A549 (cell line): ENCODE measurements around the gene GRID1. TPM values are rescaled to one million over a fixed set of nuclear protein-coding genes. Genes with fewer than 3 reads are reported as not detected.

Source experiments
- ATAC-seq, 2 experiments: fragments of 200-7000 bp in 1 of 2; fragments of >200 bp in 1 of 2; cut with Nextera tagmentation in 1 of 2; cut with Tn5 transposase in 1 of 2; 3 replicates each; pipeline versions ENCODE4 v1.8.0 to v1.9.1; 2018 to 2020; ENCODE audit warnings: mild to moderate bottlenecking in 1 of 2, moderate library complexity in 1 of 2
- CTCF ChIA-PET: fragments of 300-600 bp; sonication (Branson Sonifier 250); formaldehyde crosslinking; extraction: SDS; loops from one replicate; lab custom pipeline; 2021; ENCODE audit warnings: antibody characterized with exemption, inconsistent platforms; lab: Yijun Ruan, JAX
- POLR2A ChIA-PET: fragments of 350-600 bp; formaldehyde crosslinking; extraction: SDS; loops from one replicate; lab custom pipeline; 2021; ENCODE audit warnings: antibody characterized with exemption, inconsistent platforms; lab: Yijun Ruan, JAX
- DNase-seq, 2 experiments: peaks; one replicate each; pipeline versions ENCODE4 v3.0.0 to v3.0.0-alpha.2; 2011 to 2016; ENCODE audit warnings: low read depth in 1 of 2, low spot score in 1 of 2
- FAIRE-seq: peaks from 2 replicates; lab custom pipeline; 2011; peaks lifted over from hg19 to GRCh38; lab: Jason Lieb, UNC
- H3K27ac ChIP-seq, 2 experiments: fragments of >200 bp; sonication (Bioruptor Twin); formaldehyde crosslinking; 3 replicates each; pipeline ENCODE4 v1.5.1; 2016 to 2017
- H3K4me1 ChIP-seq: fragments of >200 bp; sonication (Bioruptor Twin); formaldehyde crosslinking; 3 replicates; pipeline ENCODE4 v1.6.1; 2016
- H3K4me2 ChIP-seq: fragments of >200 bp; sonication (Bioruptor Twin); formaldehyde crosslinking; 3 replicates; pipeline ENCODE4 v1.6.1; 2016
- H3K4me3 ChIP-seq: fragments of >200 bp; sonication (Bioruptor Twin); formaldehyde crosslinking; 3 replicates; pipeline ENCODE4 v1.5.1; 2016
- H3K9me3 ChIP-seq: fragments of >200 bp; sonication (Bioruptor Twin); formaldehyde crosslinking; 3 replicates; pipeline ENCODE4 v1.6.1; 2016
- ATOH8 ChIP-seq: fragments of 250-450 bp; sonication (Bioruptor Pico); IDR thresholded peaks from 2 replicates; pipeline ENCODE4 v1.5.0; 2020; ENCODE audit warnings: low read depth, mild to moderate bottlenecking, moderate library complexity
- BHLHE40 ChIP-seq: IDR thresholded peaks from 2 replicates; pipeline ENCODE4 v1.6.1; 2012; ENCODE audit warnings: low read depth, low read length, inconsistent platforms
- CBX2 ChIP-seq: fragments of 200-600 bp; sonication (generic); IDR thresholded peaks from 2 replicates; pipeline ENCODE4 v1.6.1; 2016; ENCODE audit warnings: low read depth, mild to moderate bottlenecking, borderline replicate concordance
- EHF ChIP-seq: fragments of 250-450 bp; sonication (Bioruptor Pico); IDR thresholded peaks from 2 replicates; pipeline ENCODE4 v1.5.0; 2020; ENCODE audit warnings: mild to moderate bottlenecking
- EHMT2 ChIP-seq: fragments of 200-600 bp; sonication (generic); IDR thresholded peaks from 2 replicates; pipeline ENCODE4 v1.6.1; 2016; ENCODE audit warnings: antibody characterized with exemption, low read depth, mild to moderate bottlenecking, moderate library complexity
- EP300 ChIP-seq, 2 experiments: fragments of >200 bp; sonication (Bioruptor Twin); formaldehyde crosslinking; IDR thresholded peaks; 2 replicates in 1 of 2; 3 replicates in 1 of 2; pipeline ENCODE4 v1.6.1; 2016 to 2017
- FOSB ChIP-seq: fragments of 250-450 bp; sonication (Bioruptor Pico); IDR thresholded peaks from 2 replicates; pipeline ENCODE4 v1.5.0; 2020; ENCODE audit warnings: mild to moderate bottlenecking, moderate library complexity
- FOXS1 ChIP-seq: fragments of 250-450 bp; sonication (Bioruptor Pico); IDR thresholded peaks from 2 replicates; pipeline ENCODE4 v1.5.0; 2020; ENCODE audit warnings: mild to moderate bottlenecking, moderate library complexity
- HMGXB4 ChIP-seq: fragments of 250-450 bp; sonication (Bioruptor Pico); IDR thresholded peaks from 2 replicates; pipeline ENCODE4 v1.5.0; 2021; ENCODE audit warnings: mild to moderate bottlenecking, moderate library complexity, borderline replicate concordance
- HOXB5 ChIP-seq: fragments of 250-450 bp; sonication (Bioruptor Pico); IDR thresholded peaks from 2 replicates; pipeline ENCODE4 v1.5.0; 2020; ENCODE audit warnings: mild to moderate bottlenecking, moderate library complexity
- JUNB ChIP-seq: fragments of >200 bp; sonication (Bioruptor Twin); formaldehyde crosslinking; IDR thresholded peaks from 2 replicates; pipeline ENCODE4 v1.6.1; 2016
- KDM5A ChIP-seq: fragments of 200-600 bp; sonication (generic); IDR thresholded peaks from 2 replicates; pipeline ENCODE4 v1.6.1; 2016; ENCODE audit warnings: antibody characterized with exemption, mild to moderate bottlenecking
- MAFK ChIP-seq: fragments of 450-650 bp; IDR thresholded peaks from 2 replicates; pipeline ENCODE4 v1.6.1; 2014; ENCODE audit not compliant: partially characterized antibody
- MAX ChIP-seq: IDR thresholded peaks from 2 replicates; pipeline ENCODE4 v1.6.1; 2012
- MYC ChIP-seq: IDR thresholded peaks from 2 replicates; pipeline ENCODE4 v1.6.1; 2012; ENCODE audit warnings: mild to moderate bottlenecking, inconsistent platforms, low read length, improper control_type of control experiment, borderline replicate concordance
- NFE2L2 ChIP-seq: fragments of 150-350 bp; conservative IDR thresholded peaks from 2 replicates; pipeline ENCODE4 v1.6.1; 2014; ENCODE audit warnings: low read length
- NPAS2 ChIP-seq: fragments of 250-450 bp; sonication (Bioruptor Pico); IDR thresholded peaks from 2 replicates; pipeline ENCODE4 v1.8.0; 2022; ENCODE audit warnings: mild to moderate bottlenecking, moderate library complexity, borderline replicate concordance
- NR3C1 ChIP-seq: fragments of >200 bp; sonication (Bioruptor Twin); formaldehyde crosslinking; IDR thresholded peaks from 3 replicates; pipeline ENCODE4 v1.6.1; 2017
- PHF8 ChIP-seq: fragments of 200-600 bp; sonication (generic); IDR thresholded peaks from 2 replicates; pipeline ENCODE4 v1.6.1; 2016; ENCODE audit warnings: low read depth, mild to moderate bottlenecking, antibody characterized with exemption, moderate library complexity, borderline replicate concordance
- POLR2A ChIP-seq: IDR thresholded peaks from 2 replicates; pipeline ENCODE4 v1.6.1; 2012; ENCODE audit warnings: mild to moderate bottlenecking, low read length
- SMC3 ChIP-seq: fragments of >200 bp; sonication (Bioruptor Twin); formaldehyde crosslinking; IDR thresholded peaks from 3 replicates; pipeline ENCODE4 v1.6.1; 2018; ENCODE audit warnings: inconsistent platforms
- TP53 ChIP-seq: fragments of 250-450 bp; sonication (Bioruptor Pico); IDR thresholded peaks from 2 replicates; pipeline ENCODE4 v1.5.0; 2021; ENCODE audit warnings: mild to moderate bottlenecking, moderate library complexity
- ZFP36 ChIP-seq: fragments of 450-650 bp; IDR thresholded peaks from 2 replicates; pipeline ENCODE4 v1.6.1; 2014; ENCODE audit warnings: borderline replicate concordance; ENCODE audit not compliant: partially characterized antibody
- ZNF302 ChIP-seq: fragments of 250-450 bp; sonication (Bioruptor Pico); IDR thresholded peaks from 2 replicates; pipeline ENCODE4 v1.9.0; 2021; ENCODE audit warnings: inconsistent platforms, mild to moderate bottlenecking, moderate library complexity
- WGBS: methylation state at CpG from one replicate; pipeline ENCODE4 v1.1.6; 2017; ENCODE audit errors: missing lambda C conversion rate; 5-methylcytosine and 5-hydroxymethylcytosine counted together
- polyA plus RNA-seq, 4 experiments: library from polyadenylated mRNA; depleted of rRNA in 3 of 4; stranded (reverse); fragments of >200 nt; fragmentation: RNase III in 1 of 4; extraction: RNeasy Plus Mini Kit Qiagen cat#74134 plus additional on column Dnase treatment in 1 of 4; gene quantifications; 2 replicates in 3 of 4; 3 replicates in 1 of 4; pipeline ENCODE4 v1.2.3, GENCODE V29; 2011 to 2017
- TF ChIP-seq, protein P1 (sequence below): fragments of >200 bp; sonication (Bioruptor Twin); formaldehyde crosslinking; IDR thresholded peaks from 3 replicates; pipeline ENCODE4 v1.6.1; 2016
- TF ChIP-seq, protein P2 (sequence below): fragments of >200 bp; sonication (Bioruptor Twin); formaldehyde crosslinking; IDR thresholded peaks from 2 replicates; pipeline ENCODE4 v1.6.1; 2016
- TF ChIP-seq, protein P3 (sequence below): fragments of 450-650 bp; IDR thresholded peaks from 2 replicates; pipeline ENCODE4 v1.6.1; 2014; ENCODE audit warnings: antibody characterized with exemption

GRID1 gene
- polyA plus RNA-seq, 2 of the 4 experiments (the other 2 are of a cell fraction), result 0.14 to 0.30 TPM

GRCh38 chr10:86068231-86069054 lies 298.2 kb downstream of the GRID1 start:
- H3K4me2 ChIP-seq, result no peak overlapping the region
- TF ChIP-seq ZFP36 (no peak), KDM5A (no peak), EP300 (IDR thresholded peaks at IDR 0.05) (no peak), NFE2L2 (no peak), EHMT2 (no peak), CBX2 (no peak), PHF8 (no peak), MAFK (no peak), JUNB (no peak), HOXB5 (CRISPR knock-in tag) (no peak), ATOH8 (CRISPR knock-in tag) (no peak)
- TF ChIP-seq, protein P1, sequence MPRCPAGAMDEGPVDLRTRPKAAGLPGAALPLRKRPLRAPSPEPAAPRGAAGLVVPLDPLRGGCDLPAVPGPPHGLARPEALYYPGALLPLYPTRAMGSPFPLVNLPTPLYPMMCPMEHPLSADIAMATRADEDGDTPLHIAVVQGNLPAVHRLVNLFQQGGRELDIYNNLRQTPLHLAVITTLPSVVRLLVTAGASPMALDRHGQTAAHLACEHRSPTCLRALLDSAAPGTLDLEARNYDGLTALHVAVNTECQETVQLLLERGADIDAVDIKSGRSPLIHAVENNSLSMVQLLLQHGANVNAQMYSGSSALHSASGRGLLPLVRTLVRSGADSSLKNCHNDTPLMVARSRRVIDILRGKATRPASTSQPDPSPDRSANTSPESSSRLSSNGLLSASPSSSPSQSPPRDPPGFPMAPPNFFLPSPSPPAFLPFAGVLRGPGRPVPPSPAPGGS, result no peak
- POLR2A ChIA-PET, result no interaction called here
- CTCF ChIA-PET, result no interaction called here
- no peak overlapping the region for H3K27ac ChIP-seq
- no peaks in the 10 kb centered on the region for H3K9me3 ChIP-seq
- FAIRE-seq, result no peak
- no peak for DNase-seq
- no peaks in the 10 kb centered on the region for H3K4me1 ChIP-seq
- 57% methylated on average over 9 of the region's 10 CpGs for WGBS
- no peak overlapping the region for H3K4me3 ChIP-seq
- no peak for ATAC-seq

DNA sequence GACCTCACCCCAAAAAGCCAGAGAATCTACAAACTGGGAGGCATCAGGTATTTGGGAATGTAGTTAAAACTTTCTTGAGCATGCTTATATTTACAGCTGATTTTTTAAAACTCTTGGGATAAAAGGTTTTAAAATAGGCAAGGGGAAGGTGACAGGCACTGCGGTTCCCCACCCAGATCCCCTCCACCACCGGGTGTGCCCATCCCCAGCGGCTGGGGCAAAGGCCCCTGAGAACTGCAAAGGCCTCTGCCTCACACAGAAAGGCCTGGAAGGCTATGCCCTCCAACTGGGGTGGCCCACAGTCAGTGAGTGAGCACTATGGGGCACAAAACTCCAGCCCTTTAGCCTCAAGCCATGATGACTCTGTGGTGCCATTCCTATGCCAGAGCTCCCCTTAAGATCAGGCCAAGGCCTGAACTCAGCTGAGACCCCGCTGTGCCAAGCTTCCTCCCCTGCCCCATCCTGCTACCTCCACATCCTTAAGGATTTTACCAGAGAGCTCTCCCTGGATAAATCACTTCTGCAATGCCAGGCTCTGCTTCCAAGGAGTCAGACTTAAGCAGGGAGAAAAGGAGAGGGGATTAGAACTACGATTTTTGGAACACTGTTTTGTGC lies 299.1 kb downstream of the GRID1 start:
- Histone ChIP-seq H3K4me1 (no peaks in the 10 kb centered on the region), H3K4me2 (no peak overlapping the region), H3K4me3 (no peak overlapping the region), H3K9me3 (no peaks in the 10 kb centered on the region), H3K27ac (no peak overlapping the region)
- CTCF ChIA-PET, result no interaction called here
- POLR2A ChIA-PET, result no interaction called here
- FAIRE-seq (no peak), DNase-seq (no peak), ATAC-seq (no peak)
- TF ChIP-seq FOSB (no peak), SMC3 (no peak), JUNB (no peak), NR3C1 (no peak), MAFK (no peak), FOXS1 (CRISPR knock-in tag) (no peak), EP300 (IDR thresholded peaks at IDR 0.05) (no peak)
- TF ChIP-seq, protein P2, sequence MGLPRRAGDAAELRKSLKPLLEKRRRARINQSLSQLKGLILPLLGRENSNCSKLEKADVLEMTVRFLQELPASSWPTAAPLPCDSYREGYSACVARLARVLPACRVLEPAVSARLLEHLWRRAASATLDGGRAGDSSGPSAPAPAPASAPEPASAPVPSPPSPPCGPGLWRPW, result no peak
- WGBS, result 10% methylated on average over 5 of the region's 5 CpGs

DNA sequence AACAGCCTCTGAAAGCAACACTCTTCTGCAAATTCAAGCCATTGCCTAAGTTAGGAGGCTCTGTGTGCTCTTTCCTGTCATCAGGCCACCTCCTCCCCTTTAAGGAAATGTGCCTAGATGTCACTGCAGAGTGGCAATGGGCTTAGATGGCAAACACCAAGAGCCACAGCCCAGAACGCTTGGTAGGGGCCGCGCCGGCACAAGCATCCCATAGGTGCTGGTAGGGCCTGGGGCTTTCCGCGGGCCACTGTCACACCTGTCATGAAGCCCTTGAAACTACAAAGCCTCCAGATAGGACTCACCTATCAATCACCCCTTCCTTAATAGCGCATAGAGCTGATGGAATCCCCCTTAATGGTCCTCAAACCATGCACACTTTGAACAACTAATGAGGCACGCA lies 299.9 kb downstream of the GRID1 start:
- no peaks in the 10 kb centered on the region for H3K4me1 ChIP-seq
- FAIRE-seq, result no peak
- no peak overlapping the region for H3K4me2 ChIP-seq
- no peak for TF ChIP-seq EHF
- no peak for TF ChIP-seq POLR2A
- no peak for TF ChIP-seq BHLHE40
- no peak for TF ChIP-seq ZNF302 (CRISPR knock-in tag)
- TF ChIP-seq, protein P1, result no peak
- TF ChIP-seq NPAS2 (CRISPR knock-in tag), result no peak
- TF ChIP-seq, protein P3, sequence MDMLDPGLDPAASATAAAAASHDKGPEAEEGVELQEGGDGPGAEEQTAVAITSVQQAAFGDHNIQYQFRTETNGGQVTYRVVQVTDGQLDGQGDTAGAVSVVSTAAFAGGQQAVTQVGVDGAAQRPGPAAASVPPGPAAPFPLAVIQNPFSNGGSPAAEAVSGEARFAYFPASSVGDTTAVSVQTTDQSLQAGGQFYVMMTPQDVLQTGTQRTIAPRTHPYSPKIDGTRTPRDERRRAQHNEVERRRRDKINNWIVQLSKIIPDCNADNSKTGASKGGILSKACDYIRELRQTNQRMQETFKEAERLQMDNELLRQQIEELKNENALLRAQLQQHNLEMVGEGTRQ, result no peak
- no peak for TF ChIP-seq MYC
- no peak for TF ChIP-seq MAX
- TF ChIP-seq HMGXB4 (CRISPR knock-in tag), result no peak
- TF ChIP-seq TP53, result no peak

More for the DNA sequence above, 299.9 kb downstream of the GRID1 start:
- H3K9me3 ChIP-seq, result no peaks in the 10 kb centered on the region
- no peak for ATAC-seq
- WGBS, result 73% methylated on average over 6 of the region's 8 CpGs
- CTCF ChIA-PET, result no interaction called here
- DNase-seq, result no peak
- H3K4me3 ChIP-seq, result no peak overlapping the region
- POLR2A ChIA-PET, result no interaction called here
- H3K27ac ChIP-seq, result no peak overlapping the region
